Measurements from ENCODE around the gene CEP89. TPM values are rescaled to one million over a fixed set of nuclear protein-coding genes. Genes with fewer than 3 reads are reported as not detected.
A peak's percentile ranks its signal among the peaks of the same experiment; 100 is the strongest.
"Not testable (repeated sequence)": the region's sequence is repeated elsewhere in the genome, so short reads cannot be mapped to it uniquely, and the experiment has no call there.

Gene CEP89
- total RNA-seq, 1 donor from 2014 or later: 16.9 TPM

DNA sequence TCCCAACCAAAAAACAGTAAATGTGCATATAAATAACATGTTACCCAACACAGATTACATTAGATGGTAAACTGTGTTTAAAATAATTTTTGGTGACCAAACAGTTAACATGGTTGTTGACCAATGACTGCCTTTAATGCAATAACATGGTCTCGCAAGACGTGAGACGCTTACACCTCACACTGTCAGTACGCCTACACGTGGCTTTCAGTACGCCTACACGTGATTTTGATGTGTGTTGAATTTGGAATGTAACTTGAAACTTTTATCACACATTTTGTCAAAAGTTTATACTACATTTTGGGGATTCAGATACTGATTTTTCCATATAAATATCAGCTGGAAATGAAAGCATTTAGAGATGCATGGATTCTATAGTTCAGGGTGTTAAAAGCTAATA lies 134.2 kb downstream of the CEP89 start:
- no peak for DNase-seq (ENCODE audit: low read depth)
- no peak overlapping the region for H3K4me3 ChIP-seq (ENCODE audit: low read depth, low read length)
- TF ChIP-seq, protein P1, sequence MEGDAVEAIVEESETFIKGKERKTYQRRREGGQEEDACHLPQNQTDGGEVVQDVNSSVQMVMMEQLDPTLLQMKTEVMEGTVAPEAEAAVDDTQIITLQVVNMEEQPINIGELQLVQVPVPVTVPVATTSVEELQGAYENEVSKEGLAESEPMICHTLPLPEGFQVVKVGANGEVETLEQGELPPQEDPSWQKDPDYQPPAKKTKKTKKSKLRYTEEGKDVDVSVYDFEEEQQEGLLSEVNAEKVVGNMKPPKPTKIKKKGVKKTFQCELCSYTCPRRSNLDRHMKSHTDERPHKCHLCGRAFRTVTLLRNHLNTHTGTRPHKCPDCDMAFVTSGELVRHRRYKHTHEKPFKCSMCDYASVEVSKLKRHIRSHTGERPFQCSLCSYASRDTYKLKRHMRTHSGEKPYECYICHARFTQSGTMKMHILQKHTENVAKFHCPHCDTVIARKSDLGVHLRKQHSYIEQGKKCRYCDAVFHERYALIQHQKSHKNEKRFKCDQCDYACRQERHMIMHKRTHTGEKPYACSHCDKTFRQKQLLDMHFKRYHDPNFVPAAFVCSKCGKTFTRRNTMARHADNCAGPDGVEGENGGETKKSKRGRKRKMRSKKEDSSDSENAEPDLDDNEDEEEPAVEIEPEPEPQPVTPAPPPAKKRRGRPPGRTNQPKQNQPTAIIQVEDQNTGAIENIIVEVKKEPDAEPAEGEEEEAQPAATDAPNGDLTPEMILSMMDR (conservative IDR thresholded peaks at IDR 0.05; ENCODE audit: low read depth, low read length): no peak

DNA sequence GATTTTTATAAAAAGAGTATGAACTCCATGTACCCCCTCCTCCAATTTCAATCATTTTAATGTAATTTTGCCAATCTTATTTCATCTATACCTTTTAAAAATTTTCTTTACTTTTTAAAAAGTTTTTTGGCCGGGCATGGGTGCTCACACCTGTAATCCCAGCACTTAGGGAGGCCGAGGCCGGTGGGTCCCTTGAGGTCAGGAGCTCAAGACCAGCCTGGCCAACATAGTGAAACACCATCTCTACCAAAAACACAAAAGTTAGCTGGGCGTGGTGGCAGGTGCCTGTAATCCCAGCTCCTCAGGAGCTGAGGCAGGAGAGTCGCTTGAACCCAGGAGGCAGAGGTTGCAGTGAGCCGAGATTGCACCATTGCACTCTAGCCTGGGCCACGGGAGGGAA lies 138.4 kb downstream of the CEP89 start:
- DNase-seq (ENCODE audit: low read depth); H3K4me3 ChIP-seq (ENCODE audit: low read depth, low read length): not testable (repeated sequence)

GRCh38 chr19:32832825-32833224 lies 138.9 kb downstream of the CEP89 start:
- not testable (repeated sequence) for DNase-seq (ENCODE audit: low read depth); H3K4me3 ChIP-seq (ENCODE audit: low read depth, low read length)

DNA sequence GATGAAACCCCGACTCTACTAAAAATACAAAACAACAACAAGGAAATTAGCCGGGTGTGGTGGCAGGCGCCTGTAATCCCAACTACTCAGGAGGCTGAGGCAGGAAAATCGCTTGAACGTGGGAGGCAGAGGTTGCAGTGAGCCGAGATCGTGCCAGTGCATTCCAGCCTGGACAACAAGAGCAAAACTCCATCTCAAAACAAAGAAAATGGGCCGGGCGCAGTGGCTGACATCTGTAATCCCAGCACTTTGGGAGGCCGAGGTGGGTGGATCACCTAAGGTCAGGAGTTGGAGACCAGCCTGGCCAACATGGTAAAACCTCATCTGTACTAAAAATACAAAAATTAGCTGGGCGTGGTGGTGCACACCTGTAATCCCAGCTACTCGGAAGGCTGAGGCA lies 139.7 kb downstream of the CEP89 start:
- not testable (repeated sequence) for DNase-seq (ENCODE audit: low read depth); H3K4me3 ChIP-seq (ENCODE audit: low read depth, low read length)

- DNase-seq (ENCODE audit: low read depth): no peak
- TF ChIP-seq, protein P1 (conservative IDR thresholded peaks at IDR 0.05; ENCODE audit: low read depth, low read length): no peak
- H3K4me3 ChIP-seq (ENCODE audit: low read depth, low read length): no peak overlapping the region
Measured at GRCh38 chr19:32831611-32832010, 140.1 kb downstream of the CEP89 start.

- no peak overlapping the region for H3K4me3 ChIP-seq (ENCODE audit: low read depth, low read length)
- TF ChIP-seq, protein P1 (conservative IDR thresholded peaks at IDR 0.05; ENCODE audit: low read depth, low read length): no peak
- peak; percentile 4 for DNase-seq (ENCODE audit: low read depth)
Measured at GRCh38 chr19:32830231-32831014, 141.3 kb downstream of the CEP89 start.

DNA sequence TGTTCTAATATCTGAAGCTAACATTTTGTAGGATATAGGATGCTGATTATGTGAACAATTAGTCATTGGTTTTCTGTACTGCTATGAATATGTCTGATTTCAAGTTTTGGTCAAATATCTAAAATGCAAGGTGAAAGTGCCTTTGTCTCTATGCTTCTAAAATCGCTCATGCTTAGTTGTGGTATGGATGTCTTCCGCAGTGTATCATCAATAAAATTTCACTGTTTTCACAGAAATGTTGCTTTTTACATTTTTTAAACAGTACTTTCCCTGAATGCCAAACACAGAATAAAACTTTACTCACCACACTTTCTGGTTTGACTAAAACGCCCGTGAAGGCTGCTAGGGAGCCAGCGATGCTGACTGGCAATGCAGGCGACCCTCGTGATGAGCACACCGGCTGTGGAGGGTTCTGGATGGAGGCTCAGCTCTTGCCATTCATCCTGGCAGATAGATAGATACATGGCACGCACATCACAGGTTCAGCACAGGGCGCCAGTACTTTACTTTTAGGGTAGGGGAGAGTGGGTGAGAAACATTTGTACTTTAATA lies 142.3 kb downstream of the CEP89 start:
- TF ChIP-seq, protein P1 (conservative IDR thresholded peaks at IDR 0.05; ENCODE audit: low read depth, low read length): no peak
- no peak for DNase-seq (ENCODE audit: low read depth)
- H3K4me3 ChIP-seq (ENCODE audit: low read depth, low read length): no peak overlapping the region

GRCh38 chr19:32828643-32829344 lies 143.0 kb downstream of the CEP89 start:
- no peak overlapping the region for H3K4me3 ChIP-seq (ENCODE audit: low read depth, low read length)
- no peak for DNase-seq (ENCODE audit: low read depth)
- TF ChIP-seq, protein P1 (conservative IDR thresholded peaks at IDR 0.05; ENCODE audit: low read depth, low read length): no peak

Measured in epithelial cell of proximal tubule (primary cell).